ENCODE results near the gene NRBP1. TPM values are rescaled to one million over a fixed set of nuclear protein-coding genes. Genes with fewer than 3 reads are reported as not detected.

NRBP1 gene
- total RNA-seq, 1 experiment from 2014 or later, result 140 TPM

- H3K27ac ChIP-seq (ENCODE audit: insufficient read length, low read depth, low read length), result no peak within 1 kb of the TSS
- peak within 1 kb of the TSS; percentile 76 to 90 (median 85); a peak in 6 of 7 replicates for H3K27ac Mint-ChIP-seq
Measured at GRCh38 chr2:27441958-27442919, 13.8 kb downstream of the NRBP1 start, which contains the start of gene KRTCAP3. TSS of gene KRTCAP3 (plus strand) at chr2:27442381. CDS start at chr2:27442413, 32 bp downstream.

More at GRCh38 chr2:27441958-27442919, 13.8 kb downstream of the NRBP1 start, which contains the start of gene KRTCAP3:
- Histone ChIP-seq H3K56ac (ENCODE audit: insufficient read length, low read depth, low read length) (no peak within 1 kb of the TSS), H3T11ph (ENCODE audit: low read length) (no peak within 1 kb of the TSS), H3K27me3 (ENCODE audit: insufficient read depth, low read length) (no peaks in the 10 kb centered on the region), H3K9me3 (ENCODE audit: control insufficient read depth, low read depth, low read length) (no peaks in the 10 kb centered on the region), H3K4me1 (ENCODE audit: insufficient read depth, low read length) (no peaks in the 10 kb centered on the region), H2BK120ac (ENCODE audit: low read depth, low read length, poor library complexity, severe bottlenecking) (no peak within 1 kb of the TSS), H2BK15ac (ENCODE audit: low read depth, low read length) (no peak within 1 kb of the TSS), H4K8ac (replicated peaks; ENCODE audit: insufficient read length, low read depth, low read length) (no peak within 1 kb of the TSS), H2BK5ac (ENCODE audit: insufficient read length, low read length) (no peak within 1 kb of the TSS), H2AK5ac (ENCODE audit: insufficient read length, low read length) (no peak within 1 kb of the TSS), H3K9ac (ENCODE audit: extremely low read depth, insufficient read length, low read length) (peak within 1 kb of the TSS; percentile 20), H3K4ac (ENCODE audit: low read depth, low read length) (no peak within 1 kb of the TSS), H3K18ac (ENCODE audit: insufficient read length, low read depth, low read length) (peak within 1 kb of the TSS; percentile 23), H2BK20ac (ENCODE audit: low read depth, low read length, poor library complexity, severe bottlenecking) (no peak within 1 kb of the TSS), H3K79me2 (ENCODE audit: insufficient read depth, low read length) (no peaks in the 10 kb centered on the region), H4K5ac (ENCODE audit: insufficient read length, low read depth, low read length) (no peak within 1 kb of the TSS), H3K4me2 (ENCODE audit: insufficient read depth, insufficient read length, low read length) (peak within 1 kb of the TSS; percentile 49), H2AFZ (ENCODE audit: low read length) (no peak within 1 kb of the TSS), H3K23ac (ENCODE audit: insufficient read length, low read depth, low read length) (no peak within 1 kb of the TSS), H3K23me2 (ENCODE audit: insufficient read length, low read depth, low read length, poor library complexity, severe bottlenecking) (peaks cover 8% of the 10 kb centered on the region), H3K14ac (ENCODE audit: insufficient read depth, low read length) (peak within 1 kb of the TSS; percentile 65), H4K91ac (ENCODE audit: insufficient read length, low read depth, low read length) (no peak within 1 kb of the TSS), H3K79me1 (ENCODE audit: insufficient read depth, low read depth, low read length, poor library complexity, severe bottlenecking) (no peaks in the 10 kb centered on the region), H2BK12ac (ENCODE audit: insufficient read length, low read depth, low read length) (no peak within 1 kb of the TSS), H4K20me1 (ENCODE audit: control insufficient read depth, insufficient read depth, insufficient read length) (no peaks in the 10 kb centered on the region)
- no peaks in the 10 kb centered on the region for H3K9me3 Mint-ChIP-seq
- peaks cover 13 to 18% of the 10 kb centered on the region in 2 experiments for H3K4me1 Mint-ChIP-seq
- peak; percentile 76 for TF ChIP-seq CTCF (conservative IDR thresholded peaks at IDR 0.05)
- H3K27me3 Mint-ChIP-seq (ENCODE audit: low read depth), result no peaks in the 10 kb centered on the region
- H3K36me3 Mint-ChIP-seq (ENCODE audit: insufficient read depth in 1 of 3, low read depth in 3 of 3), result peaks cover 25 to 68% (median 59%) of the 10 kb centered on the region in 3 experiments
- DNase-seq, result peak; percentile 88
- WGBS (ENCODE audit: extremely low coverage, insufficient read length, low lambda C conversion rate), result no CpG with 5 or more reads among the region's 80 CpGs
- peak within 1 kb of the TSS; percentile 67 to 80 for H3K4me3 Mint-ChIP-seq

Data from H9 (cell line).